RPMI8226 (cell line): ENCODE data around the gene SH3RF3.
"Not testable (repeated sequence)": the region's sequence is repeated elsewhere in the genome, so short reads cannot be mapped to it uniquely, and the experiment has no call there.

Experiments used
- DNase-seq: peaks from one replicate; pipeline ENCODE4 v3.0.0-alpha.2; 2015

The SH3RF3 gene

DNA sequence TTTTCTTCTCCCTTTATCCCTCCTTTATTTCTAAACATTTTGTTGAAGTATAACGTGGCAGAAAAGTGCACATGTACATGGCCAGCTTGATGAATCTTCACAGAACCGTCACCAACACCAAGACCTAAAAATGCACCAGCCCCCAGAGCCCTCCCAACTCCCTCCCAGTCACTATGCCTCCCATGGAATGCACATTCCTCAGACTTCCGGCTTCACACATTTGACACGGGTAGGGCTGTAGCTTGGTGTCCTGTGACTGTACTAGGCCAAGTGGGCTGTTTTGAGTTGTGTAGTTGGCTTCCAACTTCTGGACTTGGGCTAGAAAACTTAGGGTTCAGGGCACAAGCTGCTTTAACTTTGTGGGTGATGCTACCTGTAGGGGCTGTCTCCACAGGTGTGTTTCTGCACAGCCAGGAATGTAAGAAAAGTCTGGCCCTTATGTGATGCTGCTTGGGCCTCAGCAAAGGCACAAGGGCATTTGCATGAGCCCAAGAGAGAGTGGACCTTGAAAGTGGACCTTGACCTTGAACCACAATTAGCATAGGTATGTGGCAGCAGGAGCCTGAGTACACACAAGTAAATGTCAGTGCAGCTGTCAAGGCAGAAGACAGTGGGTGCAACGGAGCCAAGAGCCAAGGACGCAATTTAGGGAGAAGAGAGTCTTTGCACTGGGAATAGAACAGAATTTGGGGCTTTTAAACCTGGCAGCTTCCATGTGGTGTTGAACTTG is 406.4 kb downstream of the SH3RF3 start:
- DNase-seq = no peak

DNA sequence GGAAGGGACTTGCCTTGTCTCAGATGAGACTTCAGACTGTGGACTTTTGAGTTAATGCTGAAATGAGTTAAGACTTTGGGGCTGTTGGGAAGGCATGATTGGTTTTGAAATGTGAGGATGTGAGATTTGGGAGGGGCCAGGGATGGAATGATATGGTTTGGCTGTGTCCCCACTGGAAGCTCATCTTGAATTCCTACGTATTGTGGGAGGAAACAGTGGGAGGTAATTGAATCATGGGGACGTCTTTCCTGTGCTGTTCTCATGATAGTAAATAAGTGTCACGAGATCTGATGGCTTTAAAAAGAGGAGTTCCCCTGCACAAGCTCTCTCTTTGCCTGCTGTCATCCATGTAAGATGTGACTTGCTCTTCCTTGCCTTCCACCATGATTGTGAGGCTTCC is 407.6 kb downstream of the SH3RF3 start:
- not testable (repeated sequence) for DNase-seq

DNA sequence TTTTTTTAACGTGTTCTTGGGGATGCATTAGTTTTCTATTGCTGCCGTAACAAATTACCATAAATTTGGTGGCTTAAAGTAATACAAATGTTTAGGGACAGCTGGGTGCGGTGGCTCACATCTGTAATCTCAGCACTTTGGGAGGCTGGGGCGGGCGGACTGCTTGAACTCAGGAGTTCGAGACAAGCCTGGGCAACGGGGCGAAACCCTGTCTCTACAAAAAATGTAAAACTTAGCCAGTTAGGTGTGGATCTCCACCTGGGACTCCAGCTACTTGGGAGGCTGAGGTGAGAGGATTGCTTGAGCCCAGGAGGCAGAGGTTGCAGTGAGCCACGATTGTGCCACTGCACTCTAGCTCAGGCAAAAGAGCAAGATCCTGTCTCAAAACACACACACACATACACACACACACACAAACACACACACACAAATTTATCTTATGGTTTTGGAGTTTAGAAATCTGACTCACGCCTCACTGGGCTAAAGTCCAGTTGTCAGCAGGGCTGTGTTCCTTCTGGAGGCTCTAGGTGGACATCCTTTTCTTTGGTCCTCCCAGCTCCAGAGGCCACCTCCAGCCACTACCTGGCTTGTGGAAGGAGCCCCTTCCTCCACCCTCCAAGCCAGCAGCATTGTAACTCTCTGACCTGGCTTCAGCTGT is 408.7 kb downstream of the SH3RF3 start:
- DNase-seq = no peak

DNA sequence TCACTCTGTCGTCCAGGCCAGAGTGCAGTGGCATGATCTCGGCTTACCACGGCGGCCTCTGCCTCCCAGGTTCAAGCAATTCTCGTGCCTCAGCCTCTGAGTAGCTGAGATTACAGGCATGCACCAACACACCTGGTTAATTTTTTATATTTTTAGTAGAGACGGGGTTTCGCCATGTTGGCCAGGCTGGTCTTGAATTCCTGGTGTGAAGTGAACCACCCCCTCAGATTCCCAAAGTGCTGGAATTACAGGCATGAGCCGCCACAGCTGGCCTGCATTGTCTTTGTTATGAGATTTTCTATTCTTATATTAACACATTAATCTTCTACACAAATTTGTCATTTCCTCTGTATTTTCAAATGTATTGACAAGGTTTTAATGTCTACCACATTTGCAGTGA is 409.5 kb downstream of the SH3RF3 start:
- no peak for DNase-seq

DNA sequence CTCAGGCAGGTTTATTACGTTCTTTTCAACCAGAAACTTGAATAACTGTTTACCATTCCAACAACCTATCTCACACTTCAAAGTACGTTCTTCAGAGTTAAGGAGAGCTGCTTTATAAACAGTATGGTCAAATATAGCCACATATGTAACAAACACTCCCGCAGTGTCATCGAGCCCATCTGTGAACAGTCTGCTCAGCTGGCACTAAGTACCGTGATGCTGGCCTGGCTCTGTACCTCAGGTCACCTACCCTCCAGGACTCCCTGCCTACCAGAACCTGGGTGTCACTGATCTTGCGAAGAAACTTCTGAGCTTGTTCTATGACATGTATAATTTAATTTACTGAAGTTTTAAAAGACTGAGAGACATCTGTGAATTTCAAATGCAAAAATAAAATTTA is 413.4 kb downstream of the SH3RF3 start:
- DNase-seq = no peak

DNA sequence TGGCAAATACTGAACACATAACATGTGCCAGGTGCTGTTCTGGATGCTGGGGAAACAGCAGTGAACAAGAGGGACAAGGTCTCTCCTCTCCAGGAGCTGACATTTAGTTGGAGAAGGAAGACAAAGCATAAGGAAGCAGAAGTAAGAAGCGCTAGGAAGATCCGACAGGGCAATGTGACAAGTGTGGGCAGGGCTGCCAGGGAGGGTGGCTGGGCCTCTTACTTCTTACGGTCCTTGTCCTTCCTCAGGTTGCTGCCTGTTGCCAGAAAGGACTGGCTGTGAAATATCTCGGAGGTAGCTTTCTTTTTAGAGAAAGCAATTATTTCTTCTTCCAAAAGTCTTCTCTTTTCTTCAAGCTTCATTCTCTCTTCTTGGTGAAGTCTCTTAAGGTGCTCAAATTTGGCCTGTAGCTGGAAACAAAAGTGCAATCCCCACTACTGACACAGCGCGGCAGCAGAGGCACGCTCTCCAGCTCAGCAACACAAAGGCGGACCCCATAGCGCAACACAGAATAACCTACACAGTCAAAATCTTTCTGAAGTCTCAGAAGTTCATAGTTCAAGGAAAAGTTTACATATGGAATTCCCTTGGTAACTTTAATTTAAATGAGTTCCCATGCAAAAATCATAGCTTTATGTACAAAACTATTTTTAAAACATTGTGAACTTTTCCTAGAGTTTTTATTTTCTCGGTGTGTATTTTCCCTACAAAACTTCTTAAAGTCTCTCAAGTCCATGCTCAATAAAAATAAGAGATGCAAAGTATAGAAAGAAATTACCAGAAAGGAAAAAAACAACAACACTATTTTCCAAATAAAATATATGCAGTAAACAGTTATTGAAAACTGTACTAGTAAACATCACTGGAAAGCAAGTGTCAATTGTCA is 417.1 kb downstream of the SH3RF3 start:
- DNase-seq = peak; percentile 57

DNA sequence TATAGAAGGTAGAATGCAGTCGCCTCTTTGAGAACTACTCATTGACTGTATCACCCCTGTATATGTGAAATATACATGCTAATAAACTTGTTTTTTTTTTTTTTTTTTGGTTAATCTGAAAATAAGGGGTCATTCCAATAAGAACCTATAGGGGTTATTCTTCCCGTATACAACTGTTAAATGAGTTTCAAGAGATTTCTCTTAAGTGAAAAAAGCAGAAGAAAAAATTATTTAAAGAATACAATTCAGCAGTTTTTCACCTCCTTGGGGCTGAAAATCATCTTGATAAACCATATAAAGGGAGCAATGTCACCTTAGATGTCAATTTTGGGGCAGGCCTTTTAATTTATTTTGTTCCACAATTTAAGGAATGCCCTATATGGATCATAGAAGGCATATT is 418.3 kb downstream of the SH3RF3 start:
- DNase-seq = no peak

DNA sequence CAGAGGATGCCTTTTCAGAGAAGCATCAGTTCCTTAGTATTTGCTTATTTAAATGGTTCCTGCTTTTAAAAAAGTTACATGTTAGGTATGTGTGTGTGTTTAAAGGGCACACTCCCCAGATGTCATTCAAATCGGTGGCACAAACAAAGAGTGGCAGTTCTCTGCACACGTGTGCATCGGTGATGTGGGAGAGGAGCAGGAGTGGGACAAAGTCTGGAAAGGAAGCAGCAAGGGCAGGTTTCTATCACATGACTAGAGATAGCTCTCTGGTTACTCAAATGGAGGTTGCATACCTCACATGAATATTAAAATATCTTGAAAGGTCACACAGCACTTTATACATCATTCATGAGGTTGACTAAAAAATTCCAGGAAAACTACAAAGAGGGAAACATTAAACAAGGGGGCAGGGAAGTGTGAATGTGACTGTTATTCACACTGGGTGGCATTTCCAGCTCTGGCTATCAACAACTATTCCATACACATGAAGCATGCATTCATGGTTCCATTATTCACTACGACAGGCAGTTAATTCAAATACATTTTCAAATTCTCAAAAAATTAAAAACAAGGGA is 420.1 kb downstream of the SH3RF3 start:
- no peak for DNase-seq
